GM12874 (cell line): ENCODE data around the gene CRISP1.

Experiments used
- CTCF ChIP-seq: IDR thresholded peaks from 2 replicates; pipeline ENCODE4 v1.5.1; 2011; ENCODE audit warnings: low read depth, mild to moderate bottlenecking, control low read depth, low read length, moderate library complexity; ENCODE audit not compliant: insufficient read depth

CRISP1 gene

DNA sequence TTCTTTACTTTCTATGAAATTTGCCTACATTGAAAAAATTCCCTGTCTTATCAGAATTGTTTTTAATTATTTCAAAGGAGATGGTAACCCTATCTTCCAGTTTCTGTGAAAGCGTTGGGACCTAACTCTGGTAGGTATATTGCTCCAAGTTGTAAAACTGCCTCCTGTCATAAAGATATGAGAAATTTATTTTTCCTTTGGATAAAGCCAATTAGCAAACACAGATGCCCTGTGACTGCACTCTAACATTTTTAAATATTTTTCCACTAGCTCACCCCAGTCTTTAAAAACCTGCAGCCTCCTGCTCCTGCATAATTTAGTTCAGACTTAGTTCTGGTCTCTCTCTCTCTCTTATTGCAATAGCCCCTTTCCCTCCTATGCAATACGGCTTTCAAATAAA lies 39.0 kb upstream of the CRISP1 start:
- no peak for TF ChIP-seq CTCF

- no peak for TF ChIP-seq CTCF
Observed at GRCh38 chr6:49902856-49903255, 36.5 kb upstream of the CRISP1 start.

GRCh38 chr6:49898904-49899566 lies 32.7 kb upstream of the CRISP1 start:
- TF ChIP-seq CTCF = no peak

DNA sequence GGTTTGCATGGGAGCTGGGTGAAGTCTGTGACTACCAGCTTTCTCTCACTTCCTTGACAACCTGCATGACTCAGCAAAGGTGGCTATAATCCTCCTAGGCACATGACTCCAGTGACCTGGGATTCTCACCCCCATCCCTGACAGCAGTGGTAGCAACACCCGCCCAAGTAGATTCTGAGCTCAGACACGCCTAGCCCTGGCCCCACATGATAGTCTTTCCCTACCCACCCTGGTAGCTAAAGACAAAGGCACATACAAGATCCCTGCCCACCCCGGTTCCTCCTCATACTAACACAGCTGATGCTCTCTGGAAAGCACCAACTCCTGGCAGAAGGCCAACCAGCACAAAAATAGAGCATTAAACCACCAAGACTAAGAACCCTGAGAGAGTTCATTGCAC lies 25.9 kb upstream of the CRISP1 start:
- TF ChIP-seq CTCF = no peak

DNA sequence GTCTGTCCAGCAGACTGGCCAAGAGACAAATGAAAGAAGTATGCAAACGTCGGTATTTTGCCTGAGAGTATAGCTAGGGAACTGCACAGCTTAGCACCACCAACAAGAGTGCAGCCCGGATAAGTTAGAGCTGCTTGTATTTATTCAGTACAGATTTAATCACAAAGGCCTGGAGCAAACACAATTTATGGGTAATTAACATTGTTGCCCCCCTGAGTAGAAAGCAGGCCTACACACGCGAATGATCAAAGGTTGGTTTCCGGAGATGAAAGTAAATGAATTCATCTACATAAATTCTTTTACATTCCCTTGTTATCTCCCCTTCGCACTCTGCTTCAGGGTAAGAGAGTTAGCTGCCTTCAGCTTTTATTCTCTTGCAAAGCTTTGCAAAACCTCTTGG lies 24.7 kb upstream of the CRISP1 start:
- no peak for TF ChIP-seq CTCF

DNA sequence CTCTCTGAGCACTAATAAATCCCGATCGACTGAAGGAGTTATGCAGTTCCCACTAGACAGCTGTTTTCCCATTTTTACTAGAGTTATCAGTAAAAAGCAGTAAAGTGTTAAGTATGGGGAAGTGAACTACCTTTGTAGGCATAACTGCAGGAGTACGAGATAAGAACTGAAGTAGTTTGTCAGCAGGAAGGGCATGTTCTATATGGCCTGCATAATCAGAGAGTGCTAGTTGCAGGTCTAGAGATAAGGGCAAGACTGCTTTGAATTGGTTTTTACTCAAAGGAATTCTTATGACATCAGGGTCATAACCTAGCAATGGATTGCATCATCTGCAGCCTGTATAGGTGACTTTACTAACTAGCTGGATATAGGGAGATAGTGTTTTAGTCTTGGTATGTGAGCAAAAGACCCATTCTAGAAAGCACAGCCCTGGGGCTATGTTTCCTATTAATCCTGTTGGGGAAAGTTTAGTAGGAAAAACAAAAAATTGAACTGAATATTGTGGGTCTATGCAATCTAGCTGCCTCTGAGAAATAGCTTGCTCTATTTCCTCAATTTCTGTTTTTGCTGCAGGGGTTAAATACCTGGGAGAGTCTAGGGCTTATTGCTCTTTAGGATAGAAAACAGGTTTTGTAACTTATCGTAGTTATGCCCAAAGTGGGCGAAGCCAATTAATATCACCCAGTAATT lies 22.6 kb upstream of the CRISP1 start:
- TF ChIP-seq CTCF = no peak

DNA sequence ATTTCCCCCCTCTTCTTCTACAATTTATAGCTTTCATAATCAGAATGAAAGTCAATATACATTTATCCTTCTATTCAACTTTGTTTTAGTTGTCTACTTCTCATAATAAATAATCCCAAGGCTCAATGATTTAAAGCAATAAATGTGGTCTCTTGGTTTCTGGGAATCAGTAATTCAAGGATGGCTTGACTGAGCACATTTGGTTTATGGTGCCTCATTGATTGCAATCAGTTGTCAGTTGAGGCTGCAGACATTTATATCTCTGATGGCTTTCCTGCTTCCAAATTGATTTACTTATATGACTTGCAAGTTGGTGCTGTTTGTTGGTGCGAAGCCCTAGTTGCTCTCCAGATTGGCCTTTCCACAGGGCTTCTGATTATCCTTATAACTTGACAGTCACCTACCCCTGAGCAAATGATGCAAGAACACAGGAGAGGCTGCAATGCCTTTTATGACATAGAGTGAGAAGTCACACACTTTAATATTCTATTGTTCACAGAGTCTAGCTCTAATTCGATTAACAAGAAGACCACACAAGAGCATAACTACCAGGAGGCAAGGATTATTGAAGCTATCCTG lies 2.7 kb upstream of the CRISP1 start:
- TF ChIP-seq CTCF = no peak
